Right atrium auricular region (tissue), 2 donors: ENCODE results near the gene SH3YL1. TPM values are rescaled to one million over a fixed set of nuclear protein-coding genes. Genes with fewer than 3 reads are reported as not detected.
A peak's percentile ranks its signal among the peaks of the same experiment; 100 is the strongest.

Source experiments
- DNase-seq: peaks from one replicate; pipeline ENCODE4 v3.0.0-alpha.2; 2019; ENCODE audit warnings: low spot score
- H3K27ac ChIP-seq, 2 donors: fragments of 200-600 bp; sonication (generic); 1 replicate in 1 of 2; 2 replicates in 1 of 2; pipeline ENCODE4 v1.5.1; 2016 to 2019
- H3K27me3 ChIP-seq, 2 donors: fragments of 200-600 bp; sonication (generic); one replicate each; pipeline versions ENCODE4 v1.5.1 to v1.6.0; 2017 to 2019
- H3K36me3 ChIP-seq: fragments of 200-600 bp; sonication (generic); one replicate; pipeline ENCODE4 v1.5.1; 2016
- H3K4me1 ChIP-seq, 2 donors: fragments of 200-600 bp; sonication (generic); one replicate each; pipeline versions ENCODE4 v1.5.1 to v1.6.0; 2017 to 2019
- H3K4me3 ChIP-seq, 2 donors: fragments of 200-600 bp; sonication (generic); 1 replicate in 1 of 2; 2 replicates in 1 of 2; pipeline ENCODE4 v1.5.1; 2017 to 2019; ENCODE audit warnings: mild to moderate bottlenecking in 1 of 2, moderate library complexity in 1 of 2
- H3K9me3 ChIP-seq, 2 donors: fragments of 200-600 bp; sonication (generic); one replicate each; pipeline ENCODE4 v1.5.1; 2019
- total RNA-seq, 2 donors: library from RNA; depleted of rRNA; stranded (reverse); fragments of >200 nt; gene quantifications; one replicate each; pipeline ENCODE4 v1.1.0, GENCODE V29; 2016
- TF ChIP-seq, protein P1 (sequence below), 2 donors: fragments of 200-600 bp; sonication (generic); IDR thresholded peaks; one replicate each; pipeline ENCODE4 v1.5.1; 2019; ENCODE audit warnings: antibody characterized with exemption in 2 of 2

Gene SH3YL1
- total RNA-seq = 10 to 100 TPM in 1 of 2 donors, 1 to 10 TPM in 1; 7.8 to 11.3 TPM

- Histone ChIP-seq H3K27me3 (no peaks in the 10 kb centered on the region), H3K4me3 (peak within 1 kb of the TSS; percentile 61 to 87), H3K4me1 (peaks cover 0 to 32% of the 10 kb centered on the region in 2 donors), H3K27ac (peak within 1 kb of the TSS; percentile 65 to 84), H3K36me3 (no peaks in the 10 kb centered on the region), H3K9me3 (no peaks in the 10 kb centered on the region)
- no peak for DNase-seq
- TF ChIP-seq, protein P1, sequence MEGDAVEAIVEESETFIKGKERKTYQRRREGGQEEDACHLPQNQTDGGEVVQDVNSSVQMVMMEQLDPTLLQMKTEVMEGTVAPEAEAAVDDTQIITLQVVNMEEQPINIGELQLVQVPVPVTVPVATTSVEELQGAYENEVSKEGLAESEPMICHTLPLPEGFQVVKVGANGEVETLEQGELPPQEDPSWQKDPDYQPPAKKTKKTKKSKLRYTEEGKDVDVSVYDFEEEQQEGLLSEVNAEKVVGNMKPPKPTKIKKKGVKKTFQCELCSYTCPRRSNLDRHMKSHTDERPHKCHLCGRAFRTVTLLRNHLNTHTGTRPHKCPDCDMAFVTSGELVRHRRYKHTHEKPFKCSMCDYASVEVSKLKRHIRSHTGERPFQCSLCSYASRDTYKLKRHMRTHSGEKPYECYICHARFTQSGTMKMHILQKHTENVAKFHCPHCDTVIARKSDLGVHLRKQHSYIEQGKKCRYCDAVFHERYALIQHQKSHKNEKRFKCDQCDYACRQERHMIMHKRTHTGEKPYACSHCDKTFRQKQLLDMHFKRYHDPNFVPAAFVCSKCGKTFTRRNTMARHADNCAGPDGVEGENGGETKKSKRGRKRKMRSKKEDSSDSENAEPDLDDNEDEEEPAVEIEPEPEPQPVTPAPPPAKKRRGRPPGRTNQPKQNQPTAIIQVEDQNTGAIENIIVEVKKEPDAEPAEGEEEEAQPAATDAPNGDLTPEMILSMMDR (IDR thresholded peaks at IDR 0.05) = no peak
Measured at GRCh38 chr2:263774-264492, at the start of gene SH3YL1. SH3YL1 (minus strand) TSS chr2:264032; CDS start chr2:263984, 48 bp downstream.

DNA sequence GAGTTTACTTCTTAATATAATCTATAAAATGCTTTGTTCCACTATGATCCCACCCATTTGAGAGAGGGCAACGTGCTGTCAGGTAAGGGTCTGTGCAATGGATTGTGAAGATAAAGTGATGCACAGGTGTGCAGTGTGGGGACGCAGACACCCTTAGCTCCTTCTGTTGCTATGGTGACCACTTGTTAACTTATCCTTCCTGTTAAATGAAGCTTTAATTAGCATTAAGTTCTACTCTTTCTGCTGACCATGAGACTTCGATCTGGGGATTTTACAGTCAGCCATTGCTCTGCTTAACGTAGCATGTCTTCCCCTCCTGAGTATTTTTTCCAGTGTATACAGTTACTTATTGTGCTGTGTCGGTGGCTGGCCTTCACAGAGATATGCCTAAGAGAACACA lies 47.2 kb upstream of the SH3YL1 start:
- no peaks in the 10 kb centered on the region for H3K4me1 ChIP-seq
- H3K36me3 ChIP-seq = no peaks in the 10 kb centered on the region
- no peaks in the 10 kb centered on the region for H3K9me3 ChIP-seq
- TF ChIP-seq, protein P1 (IDR thresholded peaks at IDR 0.05) = no peak
- H3K4me3 ChIP-seq = no peak overlapping the region
- no peak overlapping the region for H3K27ac ChIP-seq
- no peak for DNase-seq
- H3K27me3 ChIP-seq = no peaks in the 10 kb centered on the region

DNA sequence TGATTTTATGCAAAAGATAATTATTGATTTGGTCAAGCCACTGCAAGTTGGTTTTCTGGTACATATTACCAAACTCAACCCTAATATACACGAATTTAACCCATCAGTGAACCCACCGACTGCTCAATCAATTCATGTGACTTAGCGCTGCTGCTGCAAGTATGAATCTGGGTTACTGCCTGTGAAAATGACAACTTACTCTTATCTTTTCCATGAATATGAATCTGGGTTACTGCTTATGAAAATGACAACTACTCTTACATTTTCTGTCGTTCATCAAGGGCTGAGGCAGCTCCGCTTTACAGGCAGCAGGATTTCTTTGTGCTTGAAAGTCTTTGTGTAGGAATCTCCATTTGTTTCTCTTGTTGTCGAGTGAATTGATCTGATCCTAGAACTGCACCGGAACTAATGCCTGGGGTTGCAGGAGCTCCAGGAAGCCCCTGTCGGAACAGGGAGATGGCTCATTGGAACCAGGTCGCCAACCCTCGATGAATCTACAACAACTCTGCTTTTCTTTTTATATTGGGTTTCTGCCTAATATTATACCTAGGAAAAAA lies 46.2 kb upstream of the SH3YL1 start:
- Histone ChIP-seq H3K27me3 (no peaks in the 10 kb centered on the region), H3K4me1 (no peaks in the 10 kb centered on the region), H3K36me3 (no peaks in the 10 kb centered on the region), H3K4me3 (no peak overlapping the region), H3K27ac (no peak overlapping the region), H3K9me3 (no peaks in the 10 kb centered on the region)
- TF ChIP-seq, protein P1 (IDR thresholded peaks at IDR 0.05) = no peak
- no peak for DNase-seq

GRCh38 chr2:309148-309953 lies 45.5 kb upstream of the SH3YL1 start:
- Histone ChIP-seq H3K9me3 (no peaks in the 10 kb centered on the region), H3K4me3 (no peak overlapping the region), H3K4me1 (no peaks in the 10 kb centered on the region), H3K36me3 (no peaks in the 10 kb centered on the region), H3K27me3 (no peaks in the 10 kb centered on the region), H3K27ac (no peak overlapping the region)
- no peak for DNase-seq
- TF ChIP-seq, protein P1 (IDR thresholded peaks at IDR 0.05) = no peak

DNA sequence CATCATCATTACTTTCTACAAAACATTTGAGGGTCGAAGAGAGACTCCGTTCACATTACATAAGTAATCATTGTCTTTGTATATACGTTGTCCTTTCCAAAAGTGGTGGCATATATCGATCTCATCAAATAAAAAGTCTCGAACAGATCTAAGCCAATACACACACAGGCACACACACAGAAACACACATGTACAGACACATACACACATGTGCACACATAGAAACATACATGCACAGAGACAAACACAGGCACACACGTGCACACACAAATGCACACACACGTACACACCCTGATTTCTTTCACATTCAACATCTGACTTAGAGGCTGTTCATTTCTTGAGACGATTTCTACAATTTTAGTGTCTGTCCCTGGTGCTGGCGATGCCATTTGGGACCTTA lies 41.5 kb upstream of the SH3YL1 start:
- no peaks in the 10 kb centered on the region for H3K36me3 ChIP-seq
- DNase-seq = no peak

More for the DNA sequence above, 41.5 kb upstream of the SH3YL1 start:
- TF ChIP-seq, protein P1 (IDR thresholded peaks at IDR 0.05) = no peak
- peaks cover 0 to 4% of the 10 kb centered on the region in 2 donors for H3K9me3 ChIP-seq
- no peak overlapping the region for H3K4me3 ChIP-seq
- no peaks in the 10 kb centered on the region for H3K27me3 ChIP-seq
- H3K4me1 ChIP-seq = no peaks in the 10 kb centered on the region
- H3K27ac ChIP-seq = no peak overlapping the region
